SK-N-SH (cell line): ENCODE results near the gene MYO1B.

Experiments
- CHD2 ChIP-seq: fragments of 150-350 bp; IDR thresholded peaks from 2 replicates; pipeline ENCODE4 v1.6.1; 2018; ENCODE audit warnings: low read length; ENCODE audit not compliant: partially characterized antibody
- CTCF ChIP-seq: fragments of 200-600 bp; sonication (generic); IDR thresholded peaks from 2 replicates; pipeline ENCODE4 v1.6.1; 2017; ENCODE audit warnings: antibody characterized with exemption, mild to moderate bottlenecking, moderate library complexity
- EP300 ChIP-seq, 2 experiments: IDR thresholded peaks; 2 replicates each; pipeline versions ENCODE4 v1.4.0 to v1.6.1; 2012; ENCODE audit warnings: borderline replicate concordance in 1 of 2, low read depth in 1 of 2, low read length in 1 of 2
- FOXJ3 ChIP-seq: sonication (generic); formaldehyde crosslinking; IDR thresholded peaks from 2 replicates; pipeline ENCODE4 v1.5.1; 2020; ENCODE audit warnings: mild to moderate bottlenecking, missing genetic modification reagents
- MEF2A ChIP-seq: IDR thresholded peaks from 2 replicates; pipeline ENCODE4 v1.4.0; 2012; ENCODE audit warnings: low read depth, borderline replicate concordance
- MXI1 ChIP-seq: IDR thresholded peaks from 2 replicates; pipeline ENCODE4 v1.6.1; 2012; ENCODE audit warnings: mild to moderate bottlenecking, low read depth, low read length, improper control_type of control experiment
- PBX3 ChIP-seq: IDR thresholded peaks from 2 replicates; pipeline ENCODE4; 2012
- POLR2AphosphoS5 ChIP-seq: IDR thresholded peaks from 2 replicates; pipeline ENCODE4 v1.6.1; 2012; ENCODE audit warnings: low read depth, low read length
- TCF12 ChIP-seq: IDR thresholded peaks from 2 replicates; pipeline ENCODE4 v1.4.0; 2012
- ZBTB33 ChIP-seq: IDR thresholded peaks from 2 replicates; pipeline ENCODE4 v1.4.0; 2012; ENCODE audit warnings: low read depth, borderline replicate concordance
- TF ChIP-seq, protein P1 (sequence below): IDR thresholded peaks from 2 replicates; pipeline ENCODE4 v1.6.1; 2012; ENCODE audit warnings: mild to moderate bottlenecking, low read depth, low read length, moderate library complexity
- TF ChIP-seq, protein P2 (sequence below): IDR thresholded peaks from 2 replicates; pipeline ENCODE4 v1.4.0; 2012; ENCODE audit warnings: low read depth

DNA sequence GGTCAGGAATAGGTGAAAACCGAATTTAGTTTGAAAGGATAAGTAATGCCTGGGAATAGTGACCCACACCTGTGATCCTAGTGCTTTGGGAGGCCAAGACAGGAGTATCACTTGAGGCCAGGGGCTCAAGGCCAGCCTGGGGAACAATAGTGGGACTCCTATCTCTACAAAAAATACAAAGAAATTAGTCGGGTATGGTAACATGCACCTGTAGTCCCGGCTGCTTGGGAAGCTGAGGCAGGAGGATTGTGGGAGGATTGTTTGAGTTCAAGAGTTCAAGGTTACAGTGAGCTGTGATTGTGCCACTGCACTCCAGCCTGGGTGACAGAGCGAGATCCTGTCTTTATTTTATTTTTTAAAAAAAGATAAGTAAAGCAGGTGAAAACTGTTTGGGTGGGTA lies 3.8 kb upstream of the MYO1B start:
- TF ChIP-seq CTCF (no peak), PBX3 (no peak), CHD2 (no peak), TCF12 (no peak), POLR2AphosphoS5 (no peak), MXI1 (no peak), MEF2A (no peak), ZBTB33 (no peak), EP300 (IDR thresholded peaks at IDR 0.05; ENCODE audit: borderline replicate concordance in 1 of 2, low read depth in 1 of 2, low read length in 1 of 2) (no peak), FOXJ3 (CRISPR knock-in tag) (no peak)
- TF ChIP-seq, protein P1, sequence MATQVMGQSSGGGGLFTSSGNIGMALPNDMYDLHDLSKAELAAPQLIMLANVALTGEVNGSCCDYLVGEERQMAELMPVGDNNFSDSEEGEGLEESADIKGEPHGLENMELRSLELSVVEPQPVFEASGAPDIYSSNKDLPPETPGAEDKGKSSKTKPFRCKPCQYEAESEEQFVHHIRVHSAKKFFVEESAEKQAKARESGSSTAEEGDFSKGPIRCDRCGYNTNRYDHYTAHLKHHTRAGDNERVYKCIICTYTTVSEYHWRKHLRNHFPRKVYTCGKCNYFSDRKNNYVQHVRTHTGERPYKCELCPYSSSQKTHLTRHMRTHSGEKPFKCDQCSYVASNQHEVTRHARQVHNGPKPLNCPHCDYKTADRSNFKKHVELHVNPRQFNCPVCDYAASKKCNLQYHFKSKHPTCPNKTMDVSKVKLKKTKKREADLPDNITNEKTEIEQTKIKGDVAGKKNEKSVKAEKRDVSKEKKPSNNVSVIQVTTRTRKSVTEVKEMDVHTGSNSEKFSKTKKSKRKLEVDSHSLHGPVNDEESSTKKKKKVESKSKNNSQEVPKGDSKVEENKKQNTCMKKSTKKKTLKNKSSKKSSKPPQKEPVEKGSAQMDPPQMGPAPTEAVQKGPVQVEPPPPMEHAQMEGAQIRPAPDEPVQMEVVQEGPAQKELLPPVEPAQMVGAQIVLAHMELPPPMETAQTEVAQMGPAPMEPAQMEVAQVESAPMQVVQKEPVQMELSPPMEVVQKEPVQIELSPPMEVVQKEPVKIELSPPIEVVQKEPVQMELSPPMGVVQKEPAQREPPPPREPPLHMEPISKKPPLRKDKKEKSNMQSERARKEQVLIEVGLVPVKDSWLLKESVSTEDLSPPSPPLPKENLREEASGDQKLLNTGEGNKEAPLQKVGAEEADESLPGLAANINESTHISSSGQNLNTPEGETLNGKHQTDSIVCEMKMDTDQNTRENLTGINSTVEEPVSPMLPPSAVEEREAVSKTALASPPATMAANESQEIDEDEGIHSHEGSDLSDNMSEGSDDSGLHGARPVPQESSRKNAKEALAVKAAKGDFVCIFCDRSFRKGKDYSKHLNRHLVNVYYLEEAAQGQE = no peak
- TF ChIP-seq, protein P2, sequence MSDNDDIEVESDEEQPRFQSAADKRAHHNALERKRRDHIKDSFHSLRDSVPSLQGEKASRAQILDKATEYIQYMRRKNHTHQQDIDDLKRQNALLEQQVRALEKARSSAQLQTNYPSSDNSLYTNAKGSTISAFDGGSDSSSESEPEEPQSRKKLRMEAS = no peak
